Endothelial cell (in vitro differentiated cells): ENCODE data around the gene RND1. TPM values are rescaled to one million over a fixed set of nuclear protein-coding genes. Genes with fewer than 3 reads are reported as not detected.
"Not testable (repeated sequence)": the region's sequence is repeated elsewhere in the genome, so short reads cannot be mapped to it uniquely, and the experiment has no call there.

Source experiments
- DNase-seq: peaks from one replicate; pipeline ENCODE4 v3.0.0; 2021; ENCODE audit warnings: low spot score
- H3K27ac Mint-ChIP-seq: one replicate; pipeline ENCODE4 v1.8.0; 2021; ENCODE audit warnings: mixed read lengths, inconsistent platforms; ENCODE audit not compliant: unreplicated experiment
- H3K27me3 Mint-ChIP-seq: one replicate; pipeline ENCODE4 v1.8.0; 2021; ENCODE audit warnings: mild to moderate bottlenecking, moderate library complexity, mixed read lengths, inconsistent platforms; ENCODE audit not compliant: unreplicated experiment
- H3K36me3 Mint-ChIP-seq: one replicate; pipeline ENCODE4 v1.8.0; 2021; ENCODE audit warnings: mild to moderate bottlenecking, low read depth, mixed read lengths, inconsistent platforms; ENCODE audit not compliant: unreplicated experiment
- H3K4me1 Mint-ChIP-seq: one replicate; pipeline ENCODE4 v1.8.0; 2021; ENCODE audit warnings: mild to moderate bottlenecking, mixed read lengths, inconsistent platforms; ENCODE audit not compliant: unreplicated experiment
- H3K4me3 Mint-ChIP-seq: one replicate; pipeline ENCODE4 v1.8.0; 2021; ENCODE audit warnings: mild to moderate bottlenecking, mixed read lengths, inconsistent platforms; ENCODE audit not compliant: unreplicated experiment
- H3K9me3 Mint-ChIP-seq: one replicate; pipeline ENCODE4 v1.8.0; 2021; ENCODE audit warnings: mixed read lengths, inconsistent platforms; ENCODE audit not compliant: unreplicated experiment
- total RNA-seq: library from RNA; stranded (reverse); fragmentation: NEBNext Ultra II Directional; extraction: Animal tissue kit (Norgen Biotek cat#: 25700); gene quantifications from one replicate; pipeline ENCODE4 v1.2.1, GENCODE V29; 2021; ENCODE audit not compliant: unreplicated experiment
- TF ChIP-seq, protein P1 (sequence below): fragments of 200-600 bp; sonication (generic); IDR thresholded peaks from one replicate; pipeline ENCODE4 v1.5.0; 2021; ENCODE audit warnings: antibody characterized with exemption; ENCODE audit not compliant: unreplicated experiment

The RND1 gene
- total RNA-seq, 1 donor from 2014 or later: 1.0 TPM

GRCh38 chr12:48861111-48861510 is 4.6 kb downstream of the RND1 start:
- no peak for DNase-seq
- Mint-ChIP-seq H3K4me3 (no peak overlapping the region), H3K9me3 (no peaks in the 10 kb centered on the region), H3K36me3 (no peaks in the 10 kb centered on the region), H3K27ac (no peak overlapping the region), H3K4me1 (peaks cover 18% of the 10 kb centered on the region), H3K27me3 (peaks cover 12% of the 10 kb centered on the region)
- TF ChIP-seq, protein P1, sequence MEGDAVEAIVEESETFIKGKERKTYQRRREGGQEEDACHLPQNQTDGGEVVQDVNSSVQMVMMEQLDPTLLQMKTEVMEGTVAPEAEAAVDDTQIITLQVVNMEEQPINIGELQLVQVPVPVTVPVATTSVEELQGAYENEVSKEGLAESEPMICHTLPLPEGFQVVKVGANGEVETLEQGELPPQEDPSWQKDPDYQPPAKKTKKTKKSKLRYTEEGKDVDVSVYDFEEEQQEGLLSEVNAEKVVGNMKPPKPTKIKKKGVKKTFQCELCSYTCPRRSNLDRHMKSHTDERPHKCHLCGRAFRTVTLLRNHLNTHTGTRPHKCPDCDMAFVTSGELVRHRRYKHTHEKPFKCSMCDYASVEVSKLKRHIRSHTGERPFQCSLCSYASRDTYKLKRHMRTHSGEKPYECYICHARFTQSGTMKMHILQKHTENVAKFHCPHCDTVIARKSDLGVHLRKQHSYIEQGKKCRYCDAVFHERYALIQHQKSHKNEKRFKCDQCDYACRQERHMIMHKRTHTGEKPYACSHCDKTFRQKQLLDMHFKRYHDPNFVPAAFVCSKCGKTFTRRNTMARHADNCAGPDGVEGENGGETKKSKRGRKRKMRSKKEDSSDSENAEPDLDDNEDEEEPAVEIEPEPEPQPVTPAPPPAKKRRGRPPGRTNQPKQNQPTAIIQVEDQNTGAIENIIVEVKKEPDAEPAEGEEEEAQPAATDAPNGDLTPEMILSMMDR: no peak

DNA sequence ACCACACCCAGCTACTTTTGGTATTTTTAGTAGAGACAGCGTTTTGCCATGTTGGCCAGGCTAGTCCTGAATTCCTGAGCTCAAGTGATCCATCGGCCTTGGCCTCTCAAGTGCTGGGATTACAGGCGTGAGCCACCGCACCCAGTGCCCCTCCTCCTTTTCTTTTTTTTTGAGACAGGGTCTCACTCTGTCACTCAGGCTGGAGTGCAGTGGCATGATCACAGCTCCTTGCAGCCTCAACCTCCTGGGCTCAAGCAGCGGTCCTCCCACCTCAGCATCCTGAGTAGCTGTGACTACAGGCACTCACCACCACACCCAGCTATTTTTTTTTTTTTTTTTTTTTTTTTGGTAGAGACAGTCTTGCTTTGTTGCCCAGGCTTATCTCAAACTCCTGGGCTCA is 5.4 kb downstream of the RND1 start:
- Mint-ChIP-seq H3K4me1 (peaks cover 12% of the 10 kb centered on the region), H3K27me3 (peaks cover 10% of the 10 kb centered on the region)
- not testable (repeated sequence) for H3K9me3 Mint-ChIP-seq, H3K36me3 Mint-ChIP-seq, H3K4me3 Mint-ChIP-seq, DNase-seq, H3K27ac Mint-ChIP-seq

- H3K4me1 Mint-ChIP-seq: peaks cover 8% of the 10 kb centered on the region
- H3K4me3 Mint-ChIP-seq: no peak overlapping the region
- TF ChIP-seq, protein P1: no peak
- H3K27ac Mint-ChIP-seq: no peak overlapping the region
- DNase-seq: no peak
- no peaks in the 10 kb centered on the region for H3K9me3 Mint-ChIP-seq
- H3K36me3 Mint-ChIP-seq: no peaks in the 10 kb centered on the region
- peaks cover 10% of the 10 kb centered on the region for H3K27me3 Mint-ChIP-seq
Observed at GRCh38 chr12:48859607-48860006, 6.1 kb downstream of the RND1 start.

DNA sequence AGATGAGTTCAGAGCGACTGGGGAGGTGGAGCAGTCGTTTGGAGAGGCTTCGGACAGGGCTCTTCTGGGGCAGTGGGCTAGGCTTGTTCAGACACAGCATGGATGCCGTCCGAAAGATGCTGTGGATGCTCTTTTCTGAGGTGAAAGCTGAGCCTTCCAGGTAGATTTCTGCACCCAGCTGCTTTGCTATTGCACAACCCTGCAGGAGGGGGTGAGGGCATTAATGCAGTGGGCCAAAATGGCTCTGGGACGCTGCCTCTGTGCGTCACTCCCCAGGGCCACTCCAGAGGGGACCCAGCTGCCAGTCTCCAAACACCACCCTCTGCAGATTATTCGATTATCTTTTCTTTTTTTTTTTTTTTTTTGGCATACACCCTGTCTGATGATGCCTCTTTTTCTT is 7.6 kb downstream of the RND1 start:
- no peak overlapping the region for H3K4me3 Mint-ChIP-seq
- DNase-seq: no peak
- H3K27me3 Mint-ChIP-seq: peaks cover 8% of the 10 kb centered on the region
- TF ChIP-seq, protein P1: no peak
- peaks cover 5% of the 10 kb centered on the region for H3K4me1 Mint-ChIP-seq
- no peaks in the 10 kb centered on the region for H3K9me3 Mint-ChIP-seq
- H3K27ac Mint-ChIP-seq: no peak overlapping the region
- no peaks in the 10 kb centered on the region for H3K36me3 Mint-ChIP-seq

DNA sequence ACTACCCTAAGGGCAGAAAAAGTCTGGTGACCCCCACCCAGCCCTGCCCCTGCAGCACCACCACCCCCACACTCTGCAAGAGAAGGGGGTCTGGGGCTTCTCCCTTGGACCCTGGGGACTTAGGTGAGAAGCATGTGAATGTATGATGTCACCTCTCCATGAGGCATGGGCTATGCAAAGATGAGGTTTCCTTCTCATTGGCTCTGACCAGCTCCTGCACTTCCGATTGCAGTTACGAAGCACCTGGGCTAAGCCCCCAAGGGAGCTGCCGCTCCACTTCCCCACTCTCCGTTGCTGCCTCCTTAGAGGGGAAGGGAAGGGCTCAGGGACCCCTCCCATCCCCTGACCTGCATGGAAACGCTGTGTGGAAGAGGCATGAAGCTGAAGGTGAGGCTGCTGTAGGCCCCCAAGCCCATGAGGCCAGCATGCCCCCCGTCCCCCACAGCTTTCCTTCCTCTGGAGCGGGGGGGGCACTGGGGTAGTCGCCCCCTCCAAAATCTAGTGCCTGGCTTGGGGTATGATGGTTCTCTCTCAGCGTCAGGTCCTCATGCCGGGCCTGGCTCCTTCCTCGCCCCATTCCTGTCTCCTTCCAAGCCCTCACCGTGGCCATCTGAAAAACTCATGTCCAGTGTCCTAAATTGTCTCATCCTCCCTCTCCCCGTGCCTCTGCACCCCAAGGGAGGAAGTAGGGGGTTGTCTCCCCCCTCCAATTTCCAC is 8.2 kb downstream of the RND1 start:
- no peaks in the 10 kb centered on the region for H3K9me3 Mint-ChIP-seq
- peaks cover 9% of the 10 kb centered on the region for H3K27me3 Mint-ChIP-seq

More for the DNA sequence above, 8.2 kb downstream of the RND1 start:
- DNase-seq: no peak
- Mint-ChIP-seq H3K27ac (no peak overlapping the region), H3K4me3 (no peak overlapping the region), H3K36me3 (no peaks in the 10 kb centered on the region), H3K4me1 (peaks cover 11% of the 10 kb centered on the region)
- TF ChIP-seq, protein P1: no peak
